Measurements from ENCODE around the gene CEP85L. TPM values are rescaled to one million over a fixed set of nuclear protein-coding genes. Genes with fewer than 3 reads are reported as not detected.

CEP85L gene
- polyA plus RNA-seq, 1 of the 3 experiments (the other 2 are of a cell fraction): 1.1 TPM

DNA sequence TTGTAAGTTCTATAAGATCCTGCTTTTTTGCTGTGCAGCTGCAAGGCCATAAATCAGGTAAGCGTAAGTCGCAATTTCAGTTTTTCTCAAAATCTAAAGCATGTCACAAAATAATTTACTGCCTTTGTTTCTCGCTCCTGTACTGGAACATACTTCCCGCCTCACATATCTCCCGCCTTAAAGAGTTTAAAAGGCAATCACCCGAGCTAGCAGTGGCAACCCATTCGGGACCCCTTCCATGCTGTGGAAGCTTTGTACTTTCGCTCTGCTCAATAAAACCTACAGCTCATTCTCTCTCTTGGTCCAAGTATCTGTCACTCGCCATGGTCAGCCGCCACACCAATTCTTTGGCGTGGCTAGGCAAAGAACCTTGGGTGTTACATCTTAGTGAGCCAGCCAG, 34.0 kb downstream of the CEP85L start:
- WGBS (ENCODE audit: low lambda C conversion rate): 90% methylated on average over 11 of the region's 11 CpGs
- peaks cover 6% of the 10 kb centered on the region for H3F3A ChIP-seq (replicated peaks; ENCODE audit: insufficient read depth)
- H3K4me1 ChIP-seq (ENCODE audit: control insufficient read depth in 1 of 2, insufficient read depth in 2 of 2, low read depth in 1 of 2, low read length in 1 of 2): no peaks in the 10 kb centered on the region; a peak in 1 of 4 replicates
- H2AFZ ChIP-seq (ENCODE audit: low read depth): no peak overlapping the region
- no peaks in the 10 kb centered on the region for H3K9me2 ChIP-seq
- H3K79me2 ChIP-seq (ENCODE audit: insufficient read depth): peaks cover 16% of the 10 kb centered on the region; the same call in 1 of the 2 replicates
- no peak overlapping the region for H3K27ac ChIP-seq (ENCODE audit: low read depth in 2 of 2, low read length in 1 of 2)
- no peak for TF ChIP-seq RAD21 (IDR thresholded peaks at IDR 0.05; ENCODE audit: low read length)
- no peak for TF ChIP-seq GABPA (IDR thresholded peaks at IDR 0.05; ENCODE audit: low read depth)
- H3K4me2 ChIP-seq: no peak overlapping the region
- no peaks in the 10 kb centered on the region for H3K27me3 ChIP-seq (ENCODE audit: insufficient read depth)
- no peak for DNase-seq
- H3K4me3 ChIP-seq (ENCODE audit: low read depth in 2 of 2, low read length in 1 of 2): no peak overlapping the region
- POLR2A ChIA-PET: no interaction called here
- no peaks in the 10 kb centered on the region for H3K36me3 ChIP-seq (replicated peaks in 1 of 2; ENCODE audit: control insufficient read depth in 1 of 2, insufficient read depth in 2 of 2, low read length in 1 of 2)
- no peak overlapping the region for H3K9ac ChIP-seq
- no peaks in the 10 kb centered on the region for H3K9me3 ChIP-seq
- CTCF ChIA-PET: interaction anchor here (0.9 kb wide), 1 partner anchor 17 kb away, joined by 3 read pairs; no protein-coding TSS in a partner anchor
- H4K20me1 ChIP-seq (ENCODE audit: insufficient read depth): 0 out of 2 replicates have a peak, but pooled peaks cover 10% of the 10 kb centered on the region

DNA sequence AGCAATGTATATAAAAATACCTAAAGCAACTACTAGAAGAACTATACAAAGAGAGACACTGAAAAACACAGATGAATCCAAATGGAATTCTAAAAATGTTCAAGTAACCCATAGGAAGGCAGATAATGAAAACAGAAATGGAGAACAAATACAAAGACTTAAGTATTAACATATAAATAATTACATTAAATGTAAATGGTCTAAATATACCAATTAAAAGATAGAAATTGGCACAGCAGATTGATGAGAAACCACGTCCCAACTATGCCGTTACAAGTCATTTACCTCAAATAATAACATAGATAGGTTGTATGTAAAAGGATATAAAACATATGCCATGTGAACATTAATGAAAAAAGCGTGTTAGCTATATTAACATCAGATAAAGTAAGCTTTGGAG, 40.1 kb downstream of the CEP85L start:
- no peak for TF ChIP-seq TAF1 (IDR thresholded peaks at IDR 0.05; ENCODE audit: borderline replicate concordance, low read depth, low read length)
- TF ChIP-seq, protein P1, sequence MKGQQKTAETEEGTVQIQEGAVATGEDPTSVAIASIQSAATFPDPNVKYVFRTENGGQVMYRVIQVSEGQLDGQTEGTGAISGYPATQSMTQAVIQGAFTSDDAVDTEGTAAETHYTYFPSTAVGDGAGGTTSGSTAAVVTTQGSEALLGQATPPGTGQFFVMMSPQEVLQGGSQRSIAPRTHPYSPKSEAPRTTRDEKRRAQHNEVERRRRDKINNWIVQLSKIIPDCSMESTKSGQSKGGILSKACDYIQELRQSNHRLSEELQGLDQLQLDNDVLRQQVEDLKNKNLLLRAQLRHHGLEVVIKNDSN (IDR thresholded peaks at IDR 0.05; ENCODE audit: borderline replicate concordance, low read depth): no peak
- TF ChIP-seq, protein P2, sequence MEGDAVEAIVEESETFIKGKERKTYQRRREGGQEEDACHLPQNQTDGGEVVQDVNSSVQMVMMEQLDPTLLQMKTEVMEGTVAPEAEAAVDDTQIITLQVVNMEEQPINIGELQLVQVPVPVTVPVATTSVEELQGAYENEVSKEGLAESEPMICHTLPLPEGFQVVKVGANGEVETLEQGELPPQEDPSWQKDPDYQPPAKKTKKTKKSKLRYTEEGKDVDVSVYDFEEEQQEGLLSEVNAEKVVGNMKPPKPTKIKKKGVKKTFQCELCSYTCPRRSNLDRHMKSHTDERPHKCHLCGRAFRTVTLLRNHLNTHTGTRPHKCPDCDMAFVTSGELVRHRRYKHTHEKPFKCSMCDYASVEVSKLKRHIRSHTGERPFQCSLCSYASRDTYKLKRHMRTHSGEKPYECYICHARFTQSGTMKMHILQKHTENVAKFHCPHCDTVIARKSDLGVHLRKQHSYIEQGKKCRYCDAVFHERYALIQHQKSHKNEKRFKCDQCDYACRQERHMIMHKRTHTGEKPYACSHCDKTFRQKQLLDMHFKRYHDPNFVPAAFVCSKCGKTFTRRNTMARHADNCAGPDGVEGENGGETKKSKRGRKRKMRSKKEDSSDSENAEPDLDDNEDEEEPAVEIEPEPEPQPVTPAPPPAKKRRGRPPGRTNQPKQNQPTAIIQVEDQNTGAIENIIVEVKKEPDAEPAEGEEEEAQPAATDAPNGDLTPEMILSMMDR (IDR thresholded peaks at IDR 0.05): no peak
- TF ChIP-seq, protein P3, sequence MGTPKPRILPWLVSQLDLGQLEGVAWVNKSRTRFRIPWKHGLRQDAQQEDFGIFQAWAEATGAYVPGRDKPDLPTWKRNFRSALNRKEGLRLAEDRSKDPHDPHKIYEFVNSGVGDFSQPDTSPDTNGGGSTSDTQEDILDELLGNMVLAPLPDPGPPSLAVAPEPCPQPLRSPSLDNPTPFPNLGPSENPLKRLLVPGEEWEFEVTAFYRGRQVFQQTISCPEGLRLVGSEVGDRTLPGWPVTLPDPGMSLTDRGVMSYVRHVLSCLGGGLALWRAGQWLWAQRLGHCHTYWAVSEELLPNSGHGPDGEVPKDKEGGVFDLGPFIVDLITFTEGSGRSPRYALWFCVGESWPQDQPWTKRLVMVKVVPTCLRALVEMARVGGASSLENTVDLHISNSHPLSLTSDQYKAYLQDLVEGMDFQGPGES (IDR thresholded peaks at IDR 0.05; ENCODE audit: low read depth, low read length): no peak
- TF ChIP-seq, protein P4, sequence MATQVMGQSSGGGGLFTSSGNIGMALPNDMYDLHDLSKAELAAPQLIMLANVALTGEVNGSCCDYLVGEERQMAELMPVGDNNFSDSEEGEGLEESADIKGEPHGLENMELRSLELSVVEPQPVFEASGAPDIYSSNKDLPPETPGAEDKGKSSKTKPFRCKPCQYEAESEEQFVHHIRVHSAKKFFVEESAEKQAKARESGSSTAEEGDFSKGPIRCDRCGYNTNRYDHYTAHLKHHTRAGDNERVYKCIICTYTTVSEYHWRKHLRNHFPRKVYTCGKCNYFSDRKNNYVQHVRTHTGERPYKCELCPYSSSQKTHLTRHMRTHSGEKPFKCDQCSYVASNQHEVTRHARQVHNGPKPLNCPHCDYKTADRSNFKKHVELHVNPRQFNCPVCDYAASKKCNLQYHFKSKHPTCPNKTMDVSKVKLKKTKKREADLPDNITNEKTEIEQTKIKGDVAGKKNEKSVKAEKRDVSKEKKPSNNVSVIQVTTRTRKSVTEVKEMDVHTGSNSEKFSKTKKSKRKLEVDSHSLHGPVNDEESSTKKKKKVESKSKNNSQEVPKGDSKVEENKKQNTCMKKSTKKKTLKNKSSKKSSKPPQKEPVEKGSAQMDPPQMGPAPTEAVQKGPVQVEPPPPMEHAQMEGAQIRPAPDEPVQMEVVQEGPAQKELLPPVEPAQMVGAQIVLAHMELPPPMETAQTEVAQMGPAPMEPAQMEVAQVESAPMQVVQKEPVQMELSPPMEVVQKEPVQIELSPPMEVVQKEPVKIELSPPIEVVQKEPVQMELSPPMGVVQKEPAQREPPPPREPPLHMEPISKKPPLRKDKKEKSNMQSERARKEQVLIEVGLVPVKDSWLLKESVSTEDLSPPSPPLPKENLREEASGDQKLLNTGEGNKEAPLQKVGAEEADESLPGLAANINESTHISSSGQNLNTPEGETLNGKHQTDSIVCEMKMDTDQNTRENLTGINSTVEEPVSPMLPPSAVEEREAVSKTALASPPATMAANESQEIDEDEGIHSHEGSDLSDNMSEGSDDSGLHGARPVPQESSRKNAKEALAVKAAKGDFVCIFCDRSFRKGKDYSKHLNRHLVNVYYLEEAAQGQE (IDR thresholded peaks at IDR 0.05; ENCODE audit: low read depth, low read length): no peak

More for the DNA sequence above, 40.1 kb downstream of the CEP85L start:
- H3K36me3 ChIP-seq (replicated peaks in 1 of 2; ENCODE audit: control insufficient read depth in 1 of 2, insufficient read depth in 2 of 2, low read length in 1 of 2): no peaks in the 10 kb centered on the region
- H3K4me1 ChIP-seq (ENCODE audit: control insufficient read depth in 1 of 2, insufficient read depth in 2 of 2, low read depth in 1 of 2, low read length in 1 of 2): no peaks in the 10 kb centered on the region
- peaks cover 3% of the 10 kb centered on the region for H3F3A ChIP-seq (replicated peaks; ENCODE audit: insufficient read depth)
- H3K9me2 ChIP-seq: no peaks in the 10 kb centered on the region
- H3K27me3 ChIP-seq (ENCODE audit: insufficient read depth): no peaks in the 10 kb centered on the region
- 89% methylated on average over 3 of the region's 3 CpGs for WGBS (ENCODE audit: low lambda C conversion rate)
- no peak overlapping the region for H3K4me2 ChIP-seq
- no peak for DNase-seq
- ChIA-PET CTCF (no interaction called here), POLR2A (no interaction called here)
- H3K27ac ChIP-seq (ENCODE audit: low read depth in 2 of 2, low read length in 1 of 2): no peak overlapping the region
- no peak overlapping the region for H2AFZ ChIP-seq (ENCODE audit: low read depth)
- H3K9ac ChIP-seq: no peak overlapping the region
- H4K20me1 ChIP-seq (ENCODE audit: insufficient read depth): no peaks in the 10 kb centered on the region; the same call in 1 of the 2 replicates
- H3K9me3 ChIP-seq: peaks cover 8% of the 10 kb centered on the region; the same call in 1 of the 2 replicates
- H3K79me2 ChIP-seq (ENCODE audit: insufficient read depth): peaks cover 48% of the 10 kb centered on the region
- H3K4me3 ChIP-seq (ENCODE audit: low read depth in 2 of 2, low read length in 1 of 2): no peak overlapping the region

All from SK-N-SH (cell line).